CD4-positive, alpha-beta T cell (primary cell): ENCODE results near the gene SLC35F1. TPM values are rescaled to one million over a fixed set of nuclear protein-coding genes. Genes with fewer than 3 reads are reported as not detected.

ENCODE experiments used
- ATAC-seq: fragments of 200-7000 bp; cut with Tn5 transposase; one replicate; pipeline ENCODE4 v1.10.0; 2022; ENCODE audit warnings: mild to moderate bottlenecking; ENCODE audit not compliant: poor library complexity
- CTCF ChIA-PET: fragments of 350-600 bp; sonication (Branson Sonifier 250); formaldehyde crosslinking; loops from one replicate; lab custom pipeline; 2021; ENCODE audit warnings: antibody characterized with exemption, inconsistent platforms; lab: Charles Lee
- POLR2A ChIA-PET: fragments of 350-600 bp; sonication (Branson Sonifier 250); formaldehyde crosslinking; loops from one replicate; lab custom pipeline; 2021; ENCODE audit warnings: antibody characterized with exemption, inconsistent platforms; lab: Charles Lee
- DNase-seq, 14 experiments: peaks; one replicate each; pipeline ENCODE4 v3.0.0-alpha.2; 2013 to 2020; ENCODE audit warnings: mixed read lengths in 2 of 14
- H3K27ac ChIP-seq, 2 donors: one replicate each; pipeline versions ENCODE4 v1.5.1 to v1.7.0; 2013; ENCODE audit warnings: low read length in 2 of 2, low read depth in 1 of 2, mild to moderate bottlenecking in 1 of 2
- H3K27me3 ChIP-seq, 2 experiments: 1 replicate in 1 of 2; 2 replicates in 1 of 2; pipeline versions ENCODE4 v1.6.1 to v1.7.0; 2013; ENCODE audit warnings: low read length in 2 of 2, control low read depth in 1 of 2, mild to moderate bottlenecking in 1 of 2, moderate library complexity in 1 of 2; ENCODE audit not compliant: insufficient read depth in 2 of 2, control insufficient read depth in 1 of 2
- H3K36me3 ChIP-seq: one replicate; pipeline ENCODE4 v1.6.1; 2013; ENCODE audit warnings: low read length, control low read depth; ENCODE audit not compliant: insufficient read depth
- H3K4me1 ChIP-seq: one replicate; pipeline ENCODE4 v1.6.1; 2013; ENCODE audit warnings: low read length, control low read depth; ENCODE audit not compliant: insufficient read depth
- H3K4me3 ChIP-seq: one replicate; pipeline ENCODE4 v1.5.1; 2013; ENCODE audit warnings: mild to moderate bottlenecking, low read length, moderate library complexity
- H3K9me3 ChIP-seq, 2 experiments: 1 replicate in 1 of 2; 2 replicates in 1 of 2; pipeline versions ENCODE4 v1.6.1 to v1.7.0; 2013; ENCODE audit warnings: low read length in 2 of 2, mild to moderate bottlenecking in 2 of 2, control low read depth in 1 of 2, moderate library complexity in 1 of 2; ENCODE audit not compliant: control insufficient read depth in 1 of 2, insufficient read depth in 1 of 2
- H3K27ac Mint-ChIP-seq: one replicate; pipeline ENCODE4 v1.8.0; 2020; ENCODE audit warnings: mixed read lengths
- H3K27me3 Mint-ChIP-seq: one replicate; pipeline ENCODE4 v1.8.0; 2021; ENCODE audit warnings: mixed read lengths
- H3K36me3 Mint-ChIP-seq: one replicate; pipeline ENCODE4 v1.8.0; 2021; ENCODE audit warnings: low read depth, mixed read lengths
- H3K4me1 Mint-ChIP-seq: one replicate; pipeline ENCODE4 v1.8.0; 2021; ENCODE audit warnings: low read depth, mixed read lengths
- H3K4me3 Mint-ChIP-seq: one replicate; pipeline ENCODE4 v1.8.0; 2020; ENCODE audit warnings: mild to moderate bottlenecking, mixed read lengths
- H3K9me3 Mint-ChIP-seq: one replicate; pipeline ENCODE4 v1.8.0; 2020; ENCODE audit warnings: mixed read lengths
- intact Hi-C, 2 experiments: fragments of 100-400 bp; cut with DNase I in 1 of 2; cut with micrococcal nuclease in 1 of 2; formaldehyde crosslinking; loops; one replicate each; pipeline versions ENCODE4 v1.15.1 to v1.9.0; 2023 to 2025; cut with DNase I, micrococcal nuclease
- total RNA-seq, 174 experiments: library from RNA in 2 of 174; stranded (reverse) in 2 of 174; gene quantifications; one replicate each; pipeline ENCODE4 v1.2.3 and lab custom pipeline; 2021 to 2026
- TF ChIP-seq, protein P1 (sequence below): fragments of 200-600 bp; IDR thresholded peaks from one replicate; pipeline ENCODE4 v1.8.0; 2022; ENCODE audit warnings: antibody characterized with exemption, mild to moderate bottlenecking

The SLC35F1 gene
- total RNA-seq, 2 experiments from 2014 or later = not detected

DNA sequence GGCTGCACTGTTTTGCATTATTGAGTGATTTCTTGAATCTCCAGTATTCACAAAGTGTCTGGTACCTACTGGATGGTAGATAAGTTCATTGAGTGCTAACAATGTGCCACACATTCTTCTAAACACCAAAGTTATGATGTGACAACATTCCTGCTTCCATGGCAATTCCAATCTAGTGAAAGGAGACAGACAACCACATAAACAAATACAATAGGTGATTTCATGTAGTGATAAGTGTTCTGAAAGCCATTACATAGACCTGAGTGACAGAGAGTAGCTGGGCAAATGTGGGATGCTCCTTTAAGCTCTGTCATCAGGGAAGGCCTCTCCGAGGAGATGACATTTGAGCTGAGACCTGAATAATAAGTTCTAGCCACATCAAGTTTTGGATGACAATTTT lies 295.5 kb downstream of the SLC35F1 start:
- H3K27ac Mint-ChIP-seq = no peak overlapping the region
- no peaks in the 10 kb centered on the region for H3K27me3 ChIP-seq
- no peaks in the 10 kb centered on the region for H3K9me3 Mint-ChIP-seq
- no peak overlapping the region for H3K27ac ChIP-seq
- ChIA-PET POLR2A (no interaction called here), CTCF (no interaction called here)
- no peaks in the 10 kb centered on the region for H3K4me1 Mint-ChIP-seq
- TF ChIP-seq, protein P1, sequence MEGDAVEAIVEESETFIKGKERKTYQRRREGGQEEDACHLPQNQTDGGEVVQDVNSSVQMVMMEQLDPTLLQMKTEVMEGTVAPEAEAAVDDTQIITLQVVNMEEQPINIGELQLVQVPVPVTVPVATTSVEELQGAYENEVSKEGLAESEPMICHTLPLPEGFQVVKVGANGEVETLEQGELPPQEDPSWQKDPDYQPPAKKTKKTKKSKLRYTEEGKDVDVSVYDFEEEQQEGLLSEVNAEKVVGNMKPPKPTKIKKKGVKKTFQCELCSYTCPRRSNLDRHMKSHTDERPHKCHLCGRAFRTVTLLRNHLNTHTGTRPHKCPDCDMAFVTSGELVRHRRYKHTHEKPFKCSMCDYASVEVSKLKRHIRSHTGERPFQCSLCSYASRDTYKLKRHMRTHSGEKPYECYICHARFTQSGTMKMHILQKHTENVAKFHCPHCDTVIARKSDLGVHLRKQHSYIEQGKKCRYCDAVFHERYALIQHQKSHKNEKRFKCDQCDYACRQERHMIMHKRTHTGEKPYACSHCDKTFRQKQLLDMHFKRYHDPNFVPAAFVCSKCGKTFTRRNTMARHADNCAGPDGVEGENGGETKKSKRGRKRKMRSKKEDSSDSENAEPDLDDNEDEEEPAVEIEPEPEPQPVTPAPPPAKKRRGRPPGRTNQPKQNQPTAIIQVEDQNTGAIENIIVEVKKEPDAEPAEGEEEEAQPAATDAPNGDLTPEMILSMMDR = no peak
- intact Hi-C loops = no loop called here
- no peak overlapping the region for H3K4me3 Mint-ChIP-seq
- H3K4me3 ChIP-seq = no peak overlapping the region
- DNase-seq (no peak), ATAC-seq (no peak)
- no peaks in the 10 kb centered on the region for H3K36me3 ChIP-seq
- H3K27me3 Mint-ChIP-seq = no peaks in the 10 kb centered on the region
- H3K4me1 ChIP-seq = no peaks in the 10 kb centered on the region
- H3K36me3 Mint-ChIP-seq = no peaks in the 10 kb centered on the region
- H3K9me3 ChIP-seq = no peaks in the 10 kb centered on the region

DNA sequence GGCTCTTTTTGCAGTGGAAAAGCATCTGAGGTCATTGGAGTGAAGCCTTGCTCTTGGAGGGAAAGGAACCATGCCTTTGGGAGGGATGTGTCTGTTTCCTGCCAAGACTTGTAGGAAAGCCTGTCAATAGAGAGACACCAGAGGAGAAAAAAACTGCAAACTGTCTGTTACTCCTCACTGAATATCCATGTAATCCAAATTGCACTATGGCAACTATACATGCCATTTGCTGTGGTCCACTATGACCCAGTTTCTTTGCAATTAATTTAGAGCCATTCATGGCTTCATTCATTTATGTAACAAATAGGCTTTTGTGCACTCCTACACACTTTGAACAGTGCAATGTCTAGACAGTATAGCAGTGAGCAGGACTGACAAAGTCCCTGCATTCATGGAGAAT lies 296.5 kb downstream of the SLC35F1 start:
- H3K27ac Mint-ChIP-seq = no peak overlapping the region
- Histone ChIP-seq H3K27ac (no peak overlapping the region), H3K9me3 (no peaks in the 10 kb centered on the region), H3K27me3 (no peaks in the 10 kb centered on the region), H3K36me3 (no peaks in the 10 kb centered on the region), H3K4me3 (no peak overlapping the region), H3K4me1 (no peaks in the 10 kb centered on the region)
- CTCF ChIA-PET = no interaction called here
- no peaks in the 10 kb centered on the region for H3K36me3 Mint-ChIP-seq
- no peak overlapping the region for H3K4me3 Mint-ChIP-seq
- DNase-seq (no peak), ATAC-seq (no peak)
- intact Hi-C loops = no loop called here
- TF ChIP-seq, protein P1 = no peak
- POLR2A ChIA-PET = no interaction called here
- no peaks in the 10 kb centered on the region for H3K9me3 Mint-ChIP-seq
- no peaks in the 10 kb centered on the region for H3K27me3 Mint-ChIP-seq
- H3K4me1 Mint-ChIP-seq = no peaks in the 10 kb centered on the region

GRCh38 chr6:118206221-118206620 lies 299.2 kb downstream of the SLC35F1 start:
- ATAC-seq = no peak
- no peak overlapping the region for H3K4me3 Mint-ChIP-seq
- ChIA-PET POLR2A (no interaction called here), CTCF (no interaction called here)
- Histone ChIP-seq H3K9me3 (no peaks in the 10 kb centered on the region), H3K27me3 (no peaks in the 10 kb centered on the region), H3K4me3 (no peak overlapping the region), H3K4me1 (no peaks in the 10 kb centered on the region), H3K36me3 (no peaks in the 10 kb centered on the region), H3K27ac (no peak overlapping the region)
- TF ChIP-seq, protein P1 = no peak
- H3K4me1 Mint-ChIP-seq = no peaks in the 10 kb centered on the region
- no peaks in the 10 kb centered on the region for H3K36me3 Mint-ChIP-seq
- no peak overlapping the region for H3K27ac Mint-ChIP-seq
- H3K27me3 Mint-ChIP-seq = no peaks in the 10 kb centered on the region
- DNase-seq = no peak
- no peaks in the 10 kb centered on the region for H3K9me3 Mint-ChIP-seq
- intact Hi-C loops = no loop called here
